ENCODE measurements around the gene BEGAIN. TPM values are rescaled to one million over a fixed set of nuclear protein-coding genes. Genes with fewer than 3 reads are reported as not detected.

Gene BEGAIN
- total and polyA plus RNA-seq, 2 donors (not counting 1 experiment from before 2014, with no cell fraction given) = under 0.01 to 0.17 TPM

- Histone ChIP-seq H3K9me3 (ENCODE audit: control insufficient read depth, insufficient read depth, low read depth, low read length) (no peaks in the 10 kb centered on the region), H3K27ac (ENCODE audit: insufficient read depth, low read length) (no peak overlapping the region), H3K4me3 (replicated peaks in 1 of 4; ENCODE audit: control extremely low read depth in 1 of 4, insufficient read depth in 1 of 4, low read depth in 3 of 4, low read length in 4 of 4) (no peak overlapping the region), H4K20me1 (ENCODE audit: control insufficient read depth, extremely low read depth, insufficient read depth, low read length) (no peaks in the 10 kb centered on the region), H3K4me1 (ENCODE audit: control insufficient read depth, extremely low read depth, insufficient read depth, low read length) (no peaks in the 10 kb centered on the region), H3K4me2 (ENCODE audit: extremely low read depth, insufficient read depth, low read length) (no peak overlapping the region), H3K9ac (ENCODE audit: insufficient read depth, low read length) (no peak overlapping the region), H3K79me2 (ENCODE audit: control insufficient read depth, insufficient read depth, low read length) (no peaks in the 10 kb centered on the region), H3K36me3 (ENCODE audit: control insufficient read depth, insufficient read depth, low read length) (no peaks in the 10 kb centered on the region), H3K27me3 (ENCODE audit: control insufficient read depth, insufficient read depth, low read length) (no peaks in the 10 kb centered on the region), H2AFZ (ENCODE audit: low read length) (no peak overlapping the region)
- no peak for DNase-seq (ENCODE audit: low read depth in 2 of 2)
- no peak for TF ChIP-seq CTCF (conservative IDR thresholded peaks at IDR 0.05 in 1 of 2, IDR thresholded peaks at IDR 0.05 in 1 of 2; ENCODE audit: low read depth in 1 of 2, low read length in 2 of 2)
- TF ChIP-seq EZH2 (IDR thresholded peaks at IDR 0.05; ENCODE audit: low read length, missing control alignments) = no peak
These were observed 31.6 kb downstream of the BEGAIN start for GRCh38 chr14:100555436-100556139.

- H4K20me1 ChIP-seq (ENCODE audit: control insufficient read depth, extremely low read depth, insufficient read depth, low read length) = no peaks in the 10 kb centered on the region
- DNase-seq (ENCODE audit: low read depth in 2 of 2) = no peak
- no peak overlapping the region for H3K4me2 ChIP-seq (ENCODE audit: extremely low read depth, insufficient read depth, low read length)
- H3K27ac ChIP-seq (ENCODE audit: insufficient read depth, low read length) = no peak overlapping the region
- TF ChIP-seq EZH2 (IDR thresholded peaks at IDR 0.05; ENCODE audit: low read length, missing control alignments) (no peak), CTCF (conservative IDR thresholded peaks at IDR 0.05 in 1 of 2, IDR thresholded peaks at IDR 0.05 in 1 of 2; ENCODE audit: low read depth in 1 of 2, low read length in 2 of 2) (no peak)
- no peak overlapping the region for H2AFZ ChIP-seq (ENCODE audit: low read length)
- H3K4me1 ChIP-seq (ENCODE audit: control insufficient read depth, extremely low read depth, insufficient read depth, low read length) = no peaks in the 10 kb centered on the region
- H3K4me3 ChIP-seq (replicated peaks in 1 of 4; ENCODE audit: control extremely low read depth in 1 of 4, insufficient read depth in 1 of 4, low read depth in 3 of 4, low read length in 4 of 4) = no peak overlapping the region
- H3K36me3 ChIP-seq (ENCODE audit: control insufficient read depth, insufficient read depth, low read length) = no peaks in the 10 kb centered on the region
- H3K9me3 ChIP-seq (ENCODE audit: control insufficient read depth, insufficient read depth, low read depth, low read length) = no peaks in the 10 kb centered on the region
- no peak overlapping the region for H3K9ac ChIP-seq (ENCODE audit: insufficient read depth, low read length)
- H3K79me2 ChIP-seq (ENCODE audit: control insufficient read depth, insufficient read depth, low read length) = no peaks in the 10 kb centered on the region
- H3K27me3 ChIP-seq (ENCODE audit: control insufficient read depth, insufficient read depth, low read length) = no peaks in the 10 kb centered on the region
These were observed 32.4 kb downstream of the BEGAIN start for GRCh38 chr14:100554696-100555320.

- H2AFZ ChIP-seq (ENCODE audit: low read length) = no peak overlapping the region
- H4K20me1 ChIP-seq (ENCODE audit: control insufficient read depth, extremely low read depth, insufficient read depth, low read length) = no peaks in the 10 kb centered on the region
- no peaks in the 10 kb centered on the region for H3K9me3 ChIP-seq (ENCODE audit: control insufficient read depth, insufficient read depth, low read depth, low read length)
- H3K36me3 ChIP-seq (ENCODE audit: control insufficient read depth, insufficient read depth, low read length) = no peaks in the 10 kb centered on the region
- DNase-seq (ENCODE audit: low read depth in 2 of 2) = no peak
- no peaks in the 10 kb centered on the region for H3K27me3 ChIP-seq (ENCODE audit: control insufficient read depth, insufficient read depth, low read length)
- H3K79me2 ChIP-seq (ENCODE audit: control insufficient read depth, insufficient read depth, low read length) = no peaks in the 10 kb centered on the region
- H3K9ac ChIP-seq (ENCODE audit: insufficient read depth, low read length) = no peak overlapping the region
- H3K4me1 ChIP-seq (ENCODE audit: control insufficient read depth, extremely low read depth, insufficient read depth, low read length) = no peaks in the 10 kb centered on the region
- no peak overlapping the region for H3K4me3 ChIP-seq (replicated peaks in 1 of 4; ENCODE audit: control extremely low read depth in 1 of 4, insufficient read depth in 1 of 4, low read depth in 3 of 4, low read length in 4 of 4)
- no peak overlapping the region for H3K4me2 ChIP-seq (ENCODE audit: extremely low read depth, insufficient read depth, low read length)
- TF ChIP-seq CTCF (conservative IDR thresholded peaks at IDR 0.05 in 1 of 2, IDR thresholded peaks at IDR 0.05 in 1 of 2; ENCODE audit: low read depth in 1 of 2, low read length in 2 of 2) (no peak), EZH2 (IDR thresholded peaks at IDR 0.05; ENCODE audit: low read length, missing control alignments) (no peak)
- no peak overlapping the region for H3K27ac ChIP-seq (ENCODE audit: insufficient read depth, low read length)
These were observed 33.0 kb downstream of the BEGAIN start for GRCh38 chr14:100554082-100554677.
